SK-N-SH treated with all-trans-retinoic acid at 6 μM for 48 hours (cell line): ENCODE data around the gene PDGFC.

ENCODE experiments used
- ATAC-seq: fragments of 200-7000 bp; cut with Tn5 transposase; 3 replicates; pipeline ENCODE4 v1.9.1; 2020; ENCODE audit warnings: mild to moderate bottlenecking, moderate library complexity
- ARNTL ChIP-seq: fragments of 450-650 bp; formaldehyde crosslinking; IDR thresholded peaks from 2 replicates; pipeline ENCODE4 v1.5.0; 2020; ENCODE audit warnings: low read depth, mild to moderate bottlenecking, moderate library complexity, borderline replicate concordance
- BACH2 ChIP-seq: fragments of 250-450 bp; sonication (Bioruptor Pico); IDR thresholded peaks from 2 replicates; pipeline ENCODE4 v1.9.0; 2021; ENCODE audit warnings: mild to moderate bottlenecking, borderline replicate concordance
- CSDC2 ChIP-seq: fragments of 250-450 bp; sonication (Bioruptor Pico); IDR thresholded peaks from 2 replicates; pipeline ENCODE4 v1.5.0; 2020; ENCODE audit warnings: mild to moderate bottlenecking, moderate library complexity
- CSRNP3 ChIP-seq: fragments of 250-450 bp; sonication (Bioruptor Pico); IDR thresholded peaks from 2 replicates; pipeline ENCODE4 v1.5.1; 2021; ENCODE audit warnings: mild to moderate bottlenecking, moderate library complexity
- ESRRG ChIP-seq: fragments of 250-450 bp; sonication (Bioruptor Pico); IDR thresholded peaks from 2 replicates; pipeline ENCODE4 v1.6.1; 2021; ENCODE audit warnings: mild to moderate bottlenecking
- GLIS3 ChIP-seq: fragments of 250-450 bp; sonication (Bioruptor Pico); IDR thresholded peaks from 2 replicates; pipeline ENCODE4 v1.5.0; 2020; ENCODE audit warnings: mild to moderate bottlenecking, moderate library complexity
- OSR1 ChIP-seq: fragments of 250-450 bp; sonication (Bioruptor Pico); IDR thresholded peaks from 2 replicates; pipeline ENCODE4 v1.8.0; 2022; ENCODE audit warnings: moderate library complexity, mild to moderate bottlenecking, inconsistent platforms
- PATZ1 ChIP-seq: fragments of 250-450 bp; sonication (Bioruptor Pico); IDR thresholded peaks from 2 replicates; pipeline ENCODE4 v1.8.0; 2020; ENCODE audit warnings: mild to moderate bottlenecking, moderate library complexity, borderline replicate concordance
- POU6F1 ChIP-seq: fragments of 250-450 bp; sonication (Bioruptor Pico); IDR thresholded peaks from 2 replicates; pipeline ENCODE4 v1.8.0; 2021; ENCODE audit warnings: low read depth, mild to moderate bottlenecking, moderate library complexity, borderline replicate concordance
- RARB ChIP-seq: fragments of 250-450 bp; sonication (Bioruptor Pico); IDR thresholded peaks from 2 replicates; pipeline ENCODE4 v1.8.0; 2021; ENCODE audit warnings: mild to moderate bottlenecking, moderate library complexity
- SNAI2 ChIP-seq: fragments of 250-450 bp; sonication (Bioruptor Pico); IDR thresholded peaks from 2 replicates; pipeline ENCODE4 v1.5.0; 2020; ENCODE audit warnings: mild to moderate bottlenecking, moderate library complexity
- TCF4 ChIP-seq: fragments of 250-450 bp; sonication (Bioruptor Pico); IDR thresholded peaks from 2 replicates; pipeline ENCODE4 v1.8.0; 2021; ENCODE audit warnings: mild to moderate bottlenecking, moderate library complexity, borderline replicate concordance
- TOX ChIP-seq: fragments of 250-450 bp; sonication (Bioruptor Pico); IDR thresholded peaks from 2 replicates; pipeline ENCODE4 v1.8.0; 2021; ENCODE audit warnings: mild to moderate bottlenecking, moderate library complexity, borderline replicate concordance
- TSHZ2 ChIP-seq: fragments of 250-450 bp; sonication (Bioruptor Pico); IDR thresholded peaks from 2 replicates; pipeline ENCODE4 v1.5.0; 2020; ENCODE audit warnings: mild to moderate bottlenecking, moderate library complexity
- ZC3H10 ChIP-seq: fragments of 250-450 bp; sonication (Bioruptor Pico); IDR thresholded peaks from 2 replicates; pipeline ENCODE4 v1.5.1; 2021; ENCODE audit warnings: mild to moderate bottlenecking, moderate library complexity
- ZNF565 ChIP-seq: fragments of 450-650 bp; formaldehyde crosslinking; conservative IDR thresholded peaks from 2 replicates; pipeline ENCODE4 v1.5.0; 2020; ENCODE audit warnings: low read depth, mild to moderate bottlenecking, moderate library complexity
- ZNF70 ChIP-seq: fragments of 450-650 bp; formaldehyde crosslinking; IDR thresholded peaks from 2 replicates; pipeline ENCODE4 v1.5.0; 2020; ENCODE audit warnings: mild to moderate bottlenecking, moderate library complexity
- ZNF8 ChIP-seq: fragments of 450-650 bp; formaldehyde crosslinking; IDR thresholded peaks from 2 replicates; pipeline ENCODE4 v1.5.0; 2020; ENCODE audit warnings: mild to moderate bottlenecking, moderate library complexity

The PDGFC gene

GRCh38 chr4:156829201-156829873 is 142.3 kb downstream of the PDGFC start:
- peak; percentile 61 for ATAC-seq
- no peak for TF ChIP-seq CSRNP3 (CRISPR knock-in tag)
- no peak for TF ChIP-seq SNAI2 (CRISPR knock-in tag)
- TF ChIP-seq BACH2 (CRISPR knock-in tag) = no peak

GRCh38 chr4:156827519-156827918 is 144.1 kb downstream of the PDGFC start:
- no peak for ATAC-seq

GRCh38 chr4:156825074-156825473 is 146.5 kb downstream of the PDGFC start:
- no peak for ATAC-seq
- TF ChIP-seq ZNF8 (CRISPR knock-in tag) (no peak), ZC3H10 (CRISPR knock-in tag) (no peak), POU6F1 (CRISPR knock-in tag) (no peak), SNAI2 (CRISPR knock-in tag) (no peak), CSDC2 (CRISPR knock-in tag) (no peak), GLIS3 (CRISPR knock-in tag) (no peak), TCF4 (CRISPR knock-in tag) (no peak), ARNTL (CRISPR knock-in tag) (no peak), ZNF565 (CRISPR knock-in tag) (no peak), ESRRG (CRISPR knock-in tag) (no peak), BACH2 (CRISPR knock-in tag) (no peak), OSR1 (no peak), ZNF70 (CRISPR knock-in tag) (no peak), CSRNP3 (CRISPR knock-in tag) (no peak), TOX (CRISPR knock-in tag) (no peak)

More at GRCh38 chr4:156827519-156827918, 144.1 kb downstream of the PDGFC start:
- TF ChIP-seq RARB (CRISPR knock-in tag) (no peak), PATZ1 (CRISPR knock-in tag) (no peak), OSR1 (no peak), ZNF70 (CRISPR knock-in tag) (no peak), ZNF565 (CRISPR knock-in tag) (no peak), POU6F1 (CRISPR knock-in tag) (no peak), GLIS3 (CRISPR knock-in tag) (no peak), ZC3H10 (CRISPR knock-in tag) (no peak), TSHZ2 (CRISPR knock-in tag) (no peak)
